Bronchial epithelial cell (primary cell): ENCODE measurements around the gene ITGA3. TPM values are rescaled to one million over a fixed set of nuclear protein-coding genes. Genes with fewer than 3 reads are reported as not detected.

Experiments
- DNase-seq: peaks from one replicate; pipeline ENCODE4 v3.0.0-alpha.2; 2010; ENCODE audit warnings: low read depth
- FAIRE-seq: peaks from 2 replicates; lab custom pipeline; 2011; peaks lifted over from hg19 to GRCh38; lab: Jason Lieb, UNC
- H3K27me3 ChIP-seq: 2 replicates; pipeline ENCODE4 v1.5.1; 2011; ENCODE audit warnings: low read length; ENCODE audit not compliant: control insufficient read depth, insufficient read depth
- H3K36me3 ChIP-seq: 2 replicates; pipeline ENCODE4 v1.5.1; 2011; ENCODE audit warnings: low read length; ENCODE audit not compliant: control insufficient read depth, insufficient read depth
- H3K4me3 ChIP-seq: 2 replicates; pipeline ENCODE4 v1.5.1; 2011; ENCODE audit warnings: mild to moderate bottlenecking, low read depth, low read length, control low read depth
- total RNA-seq: library from RNA; depleted of rRNA; stranded (reverse); fragments of >200 nt; gene quantifications from 2 replicates; pipeline ENCODE4 v1.2.1, GENCODE V29; 2014
- TF ChIP-seq, protein P1 (sequence below): IDR thresholded peaks from 2 replicates; pipeline ENCODE4 v1.5.1; 2011; ENCODE audit warnings: mild to moderate bottlenecking, moderate library complexity, low read length, control low read depth, inconsistent platforms; ENCODE audit not compliant: insufficient read depth, severe bottlenecking

Gene ITGA3
- total RNA-seq, 1 donor from 2014 or later, result 633 TPM

- Histone ChIP-seq H3K27me3 (no peaks in the 10 kb centered on the region), H3K36me3 (no peaks in the 10 kb centered on the region), H3K4me3 (no peak overlapping the region)
- DNase-seq, result no peak
- no peak for FAIRE-seq
- TF ChIP-seq, protein P1, sequence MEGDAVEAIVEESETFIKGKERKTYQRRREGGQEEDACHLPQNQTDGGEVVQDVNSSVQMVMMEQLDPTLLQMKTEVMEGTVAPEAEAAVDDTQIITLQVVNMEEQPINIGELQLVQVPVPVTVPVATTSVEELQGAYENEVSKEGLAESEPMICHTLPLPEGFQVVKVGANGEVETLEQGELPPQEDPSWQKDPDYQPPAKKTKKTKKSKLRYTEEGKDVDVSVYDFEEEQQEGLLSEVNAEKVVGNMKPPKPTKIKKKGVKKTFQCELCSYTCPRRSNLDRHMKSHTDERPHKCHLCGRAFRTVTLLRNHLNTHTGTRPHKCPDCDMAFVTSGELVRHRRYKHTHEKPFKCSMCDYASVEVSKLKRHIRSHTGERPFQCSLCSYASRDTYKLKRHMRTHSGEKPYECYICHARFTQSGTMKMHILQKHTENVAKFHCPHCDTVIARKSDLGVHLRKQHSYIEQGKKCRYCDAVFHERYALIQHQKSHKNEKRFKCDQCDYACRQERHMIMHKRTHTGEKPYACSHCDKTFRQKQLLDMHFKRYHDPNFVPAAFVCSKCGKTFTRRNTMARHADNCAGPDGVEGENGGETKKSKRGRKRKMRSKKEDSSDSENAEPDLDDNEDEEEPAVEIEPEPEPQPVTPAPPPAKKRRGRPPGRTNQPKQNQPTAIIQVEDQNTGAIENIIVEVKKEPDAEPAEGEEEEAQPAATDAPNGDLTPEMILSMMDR, result peak; percentile 9
Measured at GRCh38 chr17:50050431-50051032, 5.4 kb upstream of the ITGA3 start.

- H3K27me3 ChIP-seq, result no peaks in the 10 kb centered on the region
- no peaks in the 10 kb centered on the region for H3K36me3 ChIP-seq
- H3K4me3 ChIP-seq, result no peak overlapping the region
- peak; percentile 79 for FAIRE-seq
- peak; percentile 91 for DNase-seq
- TF ChIP-seq, protein P1, result no peak
Measured at GRCh38 chr17:50051082-50051576, 4.8 kb upstream of the ITGA3 start.

DNA sequence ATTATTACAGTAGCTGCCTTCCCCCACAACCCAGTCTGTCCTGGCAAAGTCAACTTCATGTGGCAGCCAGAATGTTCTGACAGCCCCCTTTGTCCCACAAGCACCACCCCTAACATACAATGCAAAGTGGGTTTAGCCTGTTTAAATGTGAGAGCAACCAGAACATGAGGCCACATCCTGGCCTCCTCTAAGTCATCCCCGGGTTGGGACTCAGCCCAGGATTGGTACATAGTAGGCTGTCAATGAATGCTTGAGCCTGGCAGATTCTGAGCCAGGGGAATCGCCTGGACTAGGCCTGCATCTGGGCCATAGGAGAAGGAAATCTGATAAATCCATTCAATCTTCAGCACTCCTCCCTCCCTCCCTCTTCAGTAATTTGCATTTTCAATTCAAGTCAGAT lies 4.3 kb upstream of the ITGA3 start:
- Histone ChIP-seq H3K4me3 (no peak overlapping the region), H3K27me3 (no peaks in the 10 kb centered on the region), H3K36me3 (no peaks in the 10 kb centered on the region)
- TF ChIP-seq, protein P1, result no peak
- DNase-seq (peak; percentile 47), FAIRE-seq (no peak)

DNA sequence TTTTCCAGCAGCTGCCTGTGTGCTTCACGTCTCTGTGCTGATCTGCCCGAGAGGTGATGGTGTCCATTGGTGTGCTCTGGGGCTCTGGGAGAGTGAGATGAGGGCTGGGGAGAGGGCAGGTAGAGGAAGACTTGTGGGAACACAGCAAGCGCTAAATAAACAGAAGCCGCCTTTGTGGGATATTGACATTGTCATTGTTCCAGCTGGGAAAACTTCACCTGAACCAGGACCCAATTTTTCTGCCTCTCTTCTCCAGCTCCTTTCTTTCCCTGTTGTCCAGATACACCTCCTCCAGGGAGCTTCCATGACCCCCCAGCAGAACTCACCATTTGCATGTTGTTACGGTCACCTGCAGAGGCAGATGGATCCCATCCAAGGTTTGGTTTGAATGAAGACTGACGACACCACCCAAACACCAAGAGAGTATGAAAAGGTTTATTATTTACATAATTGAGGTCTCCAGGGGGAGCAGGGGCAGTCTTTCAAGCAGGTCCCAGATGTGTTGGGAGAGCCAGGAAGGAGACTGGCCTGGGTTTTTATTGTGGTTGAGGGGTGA lies 3.6 kb upstream of the ITGA3 start:
- Histone ChIP-seq H3K36me3 (peaks cover 2% of the 10 kb centered on the region), H3K27me3 (no peaks in the 10 kb centered on the region), H3K4me3 (no peak overlapping the region)
- TF ChIP-seq, protein P1, result no peak
- no peak for FAIRE-seq
- DNase-seq, result no peak

- no peak for FAIRE-seq
- Histone ChIP-seq H3K27me3 (no peaks in the 10 kb centered on the region), H3K36me3 (peaks cover 5% of the 10 kb centered on the region), H3K4me3 (no peak overlapping the region)
- DNase-seq, result no peak
- TF ChIP-seq, protein P1, result no peak
Measured at GRCh38 chr17:50052822-50053653, 2.9 kb upstream of the ITGA3 start.
